ENCODE measurements around the gene COL18A1.
A peak's percentile ranks its signal among the peaks of the same experiment; 100 is the strongest.
"Not testable (repeated sequence)": the region's sequence is repeated elsewhere in the genome, so short reads cannot be mapped to it uniquely, and the experiment has no call there.

COL18A1 gene

DNA sequence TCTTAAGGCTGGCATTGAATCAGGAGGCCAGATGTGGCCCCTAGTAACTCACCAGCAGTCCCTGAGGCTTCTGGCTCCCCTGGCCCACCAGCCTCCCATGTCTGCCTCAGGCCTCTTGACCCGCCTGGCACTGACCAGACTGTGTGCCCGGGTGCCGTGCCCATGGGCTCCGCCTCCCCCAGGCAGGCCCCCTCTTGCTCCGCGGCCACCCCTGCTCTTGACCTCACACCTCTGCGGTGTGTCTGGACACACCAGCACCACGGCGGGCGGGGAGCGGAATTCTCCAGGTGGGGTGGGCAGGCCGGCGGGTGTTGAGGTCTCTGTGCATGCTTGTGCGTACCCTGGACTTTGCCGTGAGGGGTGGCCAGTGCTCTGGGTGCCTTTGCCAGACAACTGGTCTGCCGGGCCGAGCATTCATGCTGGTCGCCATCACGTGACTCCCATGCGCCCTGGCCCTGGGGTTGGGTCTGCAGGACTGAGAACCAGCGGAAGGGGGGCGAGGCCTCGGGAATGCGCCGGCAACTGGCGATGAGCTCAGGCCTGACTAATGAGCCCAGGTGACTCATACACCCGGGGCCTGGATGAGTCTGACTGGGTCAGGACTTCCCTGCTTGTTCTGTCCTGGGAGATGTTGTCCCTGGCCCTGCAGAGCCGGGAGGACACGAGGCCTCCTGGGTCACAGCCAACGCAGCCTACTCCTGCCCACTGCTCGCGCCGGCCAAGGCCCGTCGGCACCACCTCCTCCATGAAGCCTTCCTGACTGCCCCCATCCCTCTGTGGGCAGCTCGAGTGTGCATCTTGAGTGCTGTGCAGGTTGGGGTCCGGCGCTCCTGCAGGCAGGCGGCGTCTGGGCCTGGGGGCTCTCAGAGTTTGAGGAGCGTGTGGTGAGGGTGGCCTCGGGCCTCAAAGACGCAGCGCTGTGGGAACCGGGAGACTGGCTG, 22.6 kb downstream of the COL18A1 start:
- DNase-seq (ENCODE audit: low read depth), result peak; percentile 96

- DNase-seq (ENCODE audit: low read depth), result no peak
Observed at GRCh38 chr21:45428534-45428933, 23.6 kb downstream of the COL18A1 start.

DNA sequence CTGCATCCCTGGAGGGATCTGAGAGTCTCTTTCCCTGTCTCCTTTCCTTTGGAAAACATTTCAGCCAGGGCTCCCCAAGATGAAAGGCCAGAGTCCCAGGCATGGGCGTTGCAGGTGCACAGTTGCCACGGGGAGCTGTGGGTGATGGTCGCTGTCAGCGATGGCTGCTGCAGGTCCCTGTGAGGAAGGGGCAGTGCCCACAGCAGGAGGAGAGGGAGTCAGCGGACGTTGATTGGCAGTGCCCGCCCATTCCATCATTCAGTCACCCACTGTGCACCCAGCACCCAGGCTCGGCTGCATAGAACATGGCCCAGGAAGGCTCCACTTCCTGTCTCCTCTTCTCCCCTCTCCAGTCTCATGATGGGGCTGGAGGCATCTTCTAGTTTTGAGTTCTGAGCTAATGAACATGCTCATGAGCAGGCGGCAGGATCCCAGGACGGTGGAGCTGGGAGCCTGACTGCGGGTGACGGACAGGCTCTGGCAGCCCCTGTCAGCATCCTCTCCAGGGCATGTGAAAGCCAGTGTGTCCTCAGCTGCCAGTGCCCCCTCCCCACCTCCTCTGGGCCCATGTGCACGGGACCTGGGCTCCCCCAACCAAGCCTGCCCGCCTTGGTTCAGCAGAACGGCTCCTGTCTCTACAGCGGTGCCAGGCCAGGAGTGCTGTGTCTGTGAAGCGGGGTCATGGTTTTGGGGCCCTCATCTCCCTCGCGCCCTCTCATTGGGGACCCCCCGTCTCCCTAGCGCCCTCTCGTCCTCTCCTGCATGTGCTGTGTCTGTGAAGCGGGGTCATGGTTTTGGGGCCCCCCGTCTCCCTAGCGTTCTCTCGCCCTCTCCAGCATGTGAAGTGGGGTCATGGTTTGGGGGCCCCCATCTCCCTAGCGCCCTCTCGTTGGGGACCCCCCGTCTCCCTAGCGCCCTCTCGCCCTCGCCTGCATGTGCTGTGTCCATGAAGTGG, 24.5 kb downstream of the COL18A1 start:
- no peak for DNase-seq (ENCODE audit: low read depth)

- peak; percentile 78 for DNase-seq (ENCODE audit: low read depth)
Observed at GRCh38 chr21:45430521-45431501, 25.8 kb downstream of the COL18A1 start.

GRCh38 chr21:45431781-45432572, 27.0 kb downstream of the COL18A1 start:
- peak; percentile 22 for DNase-seq (ENCODE audit: low read depth)

GRCh38 chr21:45432575-45433255, 27.8 kb downstream of the COL18A1 start:
- peak; percentile 32 for DNase-seq (ENCODE audit: low read depth)

DNA sequence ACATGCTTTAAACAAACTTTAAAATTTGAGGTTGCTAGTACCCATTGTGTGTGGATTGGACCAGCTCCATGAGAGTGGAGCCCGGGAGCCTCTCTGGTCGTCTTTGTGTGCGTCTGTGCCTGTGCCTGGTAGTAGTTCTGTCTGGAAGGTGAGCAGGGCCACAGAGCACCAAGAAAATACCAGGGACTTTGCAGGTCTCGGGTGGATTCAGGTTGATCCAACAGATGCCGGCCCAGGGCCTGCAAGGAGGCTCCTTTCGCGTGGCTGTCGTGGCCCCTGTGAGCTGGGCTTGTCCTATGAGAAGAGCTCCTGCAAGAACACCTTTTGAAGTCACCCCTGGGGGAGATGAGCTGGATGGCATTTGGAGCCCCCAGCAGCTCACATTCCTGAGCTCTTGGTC, 28.3 kb downstream of the COL18A1 start:
- no peak for DNase-seq (ENCODE audit: low read depth)

DNA sequence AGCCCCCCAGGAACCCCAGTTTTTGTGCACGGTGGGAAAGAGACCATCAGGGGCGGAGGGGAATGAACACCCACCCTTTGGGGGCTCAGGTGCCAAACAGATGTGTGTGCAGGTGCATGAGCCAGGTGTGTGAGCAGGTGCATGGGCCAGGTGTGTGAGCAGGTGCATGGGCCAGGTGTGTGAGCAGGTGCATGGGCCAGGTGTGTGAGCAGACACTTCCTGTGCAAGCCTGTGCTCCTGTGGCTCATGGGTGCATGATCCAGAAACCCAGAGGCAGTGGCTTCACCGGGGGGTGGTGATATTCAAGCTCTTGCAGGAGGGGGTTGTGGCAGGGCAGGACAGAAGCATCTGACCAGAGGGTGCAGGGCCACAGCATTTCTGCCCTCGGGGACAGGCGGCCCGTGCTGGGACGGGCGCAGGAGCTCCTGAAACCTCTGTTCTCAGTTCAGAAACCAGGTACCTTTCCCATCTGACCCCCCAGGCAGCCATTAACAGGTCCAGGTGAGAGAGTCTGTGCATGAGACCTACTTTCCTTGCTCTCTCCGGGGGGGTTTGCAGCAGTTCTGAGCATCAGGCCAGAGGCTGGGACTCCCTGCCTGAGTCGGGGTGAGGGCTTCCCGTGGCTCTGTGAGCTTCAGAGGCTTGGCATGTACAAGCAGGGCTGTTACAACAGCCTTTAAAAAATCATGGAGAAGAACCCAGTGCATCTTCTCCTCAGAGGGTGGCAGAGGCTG, 29.1 kb downstream of the COL18A1 start:
- DNase-seq (ENCODE audit: low read depth), result no peak

DNA sequence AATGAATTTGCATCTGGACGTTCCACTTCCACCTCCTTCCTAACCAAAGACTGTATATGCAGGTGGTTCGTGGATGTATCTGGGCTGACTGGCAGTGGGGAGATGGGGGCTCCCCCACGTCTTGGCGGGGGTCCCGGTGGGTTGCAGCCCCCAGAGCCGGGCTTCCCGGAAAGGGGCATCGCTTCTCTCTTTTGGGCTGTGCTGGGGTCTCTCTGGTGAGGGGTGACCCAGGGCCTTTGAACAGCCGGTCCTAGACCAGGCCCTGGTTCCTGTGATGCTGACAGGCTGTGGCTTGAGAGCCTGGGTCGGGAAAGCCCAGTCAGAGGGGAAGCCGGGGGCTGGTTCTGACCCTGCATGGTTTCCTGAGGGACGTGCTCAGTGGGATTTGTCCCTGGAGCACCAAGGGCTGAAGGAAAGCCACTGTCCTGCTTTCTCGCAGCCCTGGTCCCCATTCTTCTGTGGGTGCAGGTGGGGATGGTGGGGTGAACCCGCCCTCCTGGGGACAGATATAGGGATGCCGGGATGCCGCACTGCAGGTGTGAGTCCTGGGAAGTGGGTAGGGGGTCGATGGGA, 29.8 kb downstream of the COL18A1 start:
- no peak for DNase-seq (ENCODE audit: low read depth)

- no peak for DNase-seq (ENCODE audit: low read depth)
Observed at GRCh38 chr21:45435405-45435981, 30.5 kb downstream of the COL18A1 start.

DNA sequence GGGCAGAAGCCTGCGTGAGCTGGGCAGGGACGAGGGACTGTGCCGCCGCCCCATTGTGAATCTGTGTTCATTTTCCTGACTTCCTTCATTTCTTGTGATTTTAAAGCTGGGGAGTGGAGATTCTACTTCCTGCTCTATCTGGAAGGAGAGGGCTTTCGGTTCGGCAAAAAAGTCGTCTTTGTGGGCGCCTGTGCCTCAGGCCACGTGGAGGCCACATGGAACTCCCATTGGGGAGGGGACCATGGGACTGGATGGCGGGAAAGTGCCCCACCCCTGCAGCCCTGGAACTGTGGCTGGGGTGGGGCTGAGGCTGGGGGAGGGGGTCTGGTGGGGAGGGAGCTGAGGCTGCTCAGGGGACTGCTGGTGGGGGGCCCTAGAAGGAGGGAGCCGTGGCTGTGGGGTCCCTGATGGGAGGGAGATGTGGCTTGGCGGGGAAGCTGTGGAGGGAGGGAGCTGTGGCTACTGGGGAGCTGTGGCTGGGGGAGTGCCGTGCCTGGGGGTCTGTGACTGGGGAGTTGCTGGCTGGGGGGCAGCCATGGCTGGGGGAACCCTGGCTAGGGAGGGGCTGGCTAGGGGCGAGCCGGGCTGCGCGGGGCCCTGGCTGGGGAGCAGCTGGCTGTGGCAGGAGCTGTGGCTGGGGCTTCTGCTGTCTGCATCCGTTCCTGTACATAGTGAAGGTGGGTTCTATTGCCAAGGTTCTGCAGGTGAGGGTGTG, 31.5 kb downstream of the COL18A1 start:
- DNase-seq (ENCODE audit: low read depth), result no peak

GRCh38 chr21:45437844-45438243, 32.9 kb downstream of the COL18A1 start:
- not testable (repeated sequence) for DNase-seq (ENCODE audit: low read depth)

GRCh38 chr21:45438391-45439145, 33.6 kb downstream of the COL18A1 start:
- no peak for DNase-seq (ENCODE audit: low read depth)

DNA sequence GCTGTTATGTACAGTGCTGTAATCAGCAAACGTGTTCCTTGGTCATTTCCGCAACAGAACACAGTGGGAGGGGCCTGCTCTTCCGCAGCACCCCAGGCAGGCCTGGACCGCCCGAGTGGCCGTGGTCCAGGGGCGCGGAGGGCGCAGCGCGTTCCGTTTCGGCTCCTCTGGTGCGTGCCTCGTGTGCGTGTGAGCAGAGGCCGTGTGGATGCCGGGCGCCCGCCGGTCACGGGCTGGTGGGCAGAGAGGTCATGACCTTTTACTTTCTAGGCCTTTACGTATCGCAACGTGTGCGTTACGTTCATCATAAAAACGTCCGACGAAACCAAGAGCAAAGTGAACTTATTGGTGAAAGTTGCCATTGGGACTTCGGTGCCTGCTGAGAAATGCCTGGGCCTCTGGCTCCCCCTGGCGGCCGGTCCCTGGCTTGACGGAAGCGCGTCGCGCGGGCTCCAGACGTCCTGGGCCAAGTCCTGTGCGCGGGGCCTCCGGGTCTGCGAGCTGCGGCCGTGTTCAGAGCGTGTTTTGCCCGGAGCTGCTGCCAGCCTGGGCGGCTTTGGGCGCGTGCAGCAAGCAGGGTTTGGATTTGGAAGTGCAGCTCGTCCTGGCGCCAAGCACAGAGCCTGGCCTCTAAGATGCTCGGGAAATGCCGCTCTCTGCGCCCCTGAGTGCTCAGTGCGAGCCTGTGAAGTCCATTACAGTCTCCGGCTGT, 34.4 kb downstream of the COL18A1 start:
- DNase-seq (ENCODE audit: low read depth), result peak; percentile 90

DNA sequence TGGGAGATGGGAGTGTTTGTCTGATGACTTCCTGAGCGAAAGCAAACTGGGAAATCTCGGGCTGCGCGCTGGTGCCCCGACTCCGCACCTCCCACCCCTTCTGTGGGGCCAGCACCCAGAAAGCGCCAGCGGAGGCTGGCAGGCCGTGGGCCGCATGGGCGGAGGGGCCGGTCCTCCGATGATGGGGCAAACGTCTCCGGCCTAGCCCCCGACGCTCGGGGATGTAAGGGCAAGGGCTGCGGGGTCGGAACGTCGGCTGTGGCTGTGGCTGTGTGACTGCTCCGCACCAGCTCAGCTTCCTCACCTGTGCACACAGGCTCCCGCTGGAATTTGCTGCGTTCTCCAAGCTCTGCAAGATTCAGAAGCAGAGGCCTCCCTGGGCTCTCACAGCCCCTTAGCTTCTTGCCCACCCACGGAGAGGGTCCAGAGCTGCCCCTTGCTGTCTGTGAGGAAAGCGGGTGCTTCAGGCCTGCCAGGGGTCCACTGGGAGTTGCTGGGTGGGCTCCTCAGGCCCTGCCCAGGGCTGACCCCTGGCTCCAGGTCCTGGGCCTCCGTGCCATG, 35.0 kb downstream of the COL18A1 start:
- DNase-seq (ENCODE audit: low read depth), result no peak

DNA sequence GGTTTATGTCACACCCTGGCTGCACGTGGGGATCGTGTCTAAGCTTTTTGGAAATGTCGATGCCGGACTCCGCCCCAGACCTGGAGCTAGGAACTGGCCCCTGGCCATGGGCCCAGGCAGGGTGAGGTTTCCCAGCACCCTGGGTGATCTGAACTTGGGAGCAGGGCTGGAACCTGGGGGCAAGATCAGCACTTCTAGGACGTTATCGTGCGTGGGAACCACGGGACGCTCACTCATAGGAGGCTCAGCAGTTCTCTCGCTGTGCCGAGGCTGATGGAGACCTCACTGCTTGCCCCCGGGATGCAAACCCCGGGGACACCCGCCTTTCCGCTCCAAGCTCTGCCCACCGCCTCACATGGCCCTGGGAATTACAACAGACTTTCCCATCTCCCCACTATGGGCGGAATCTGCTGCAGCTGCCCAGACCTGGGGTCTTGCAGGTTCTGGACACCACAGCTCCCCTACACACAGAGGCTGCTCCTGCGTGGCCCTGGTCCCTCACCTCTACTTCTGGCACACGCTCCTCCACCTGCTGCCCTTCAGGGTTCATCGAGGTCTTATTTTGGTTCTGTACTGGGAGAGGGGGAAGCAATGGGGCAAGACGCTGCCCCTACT, 35.9 kb downstream of the COL18A1 start:
- DNase-seq (ENCODE audit: low read depth), result no peak

Measured in amniotic epithelial cell (primary cell).